ENCODE results near the gene RAB11FIP3. TPM values are rescaled to one million over a fixed set of nuclear protein-coding genes. Genes with fewer than 3 reads are reported as not detected.
"Not testable (repeated sequence)": the region's sequence is repeated elsewhere in the genome, so short reads cannot be mapped to it uniquely, and the experiment has no call there.

RAB11FIP3 gene
- total RNA-seq, 1 donor from 2014 or later: 27.4 TPM

GRCh38 chr16:476039-476438 is 50.6 kb downstream of the RAB11FIP3 start:
- H3K4me1 ChIP-seq: peaks cover 18% of the 10 kb centered on the region
- peaks cover 14% of the 10 kb centered on the region for H3K36me3 ChIP-seq
- H3K9me3 ChIP-seq (replicated peaks): no peaks in the 10 kb centered on the region
- no peak overlapping the region for H3K4me3 ChIP-seq
- intact Hi-C loops (cut with micrococcal nuclease): no loop called here
- H3K27me3 ChIP-seq (ENCODE audit: low read depth): no peaks in the 10 kb centered on the region
- no peak for DNase-seq
- no peak overlapping the region for H3K27ac ChIP-seq (replicated peaks)
- TF ChIP-seq CTCF (IDR thresholded peaks at IDR 0.05; ENCODE audit: borderline replicate concordance): no peak

GRCh38 chr16:477301-478157 is 52.1 kb downstream of the RAB11FIP3 start:
- peaks cover 7% of the 10 kb centered on the region for H3K36me3 ChIP-seq
- no peaks in the 10 kb centered on the region for H3K27me3 ChIP-seq (ENCODE audit: low read depth)
- no peak for TF ChIP-seq CTCF (IDR thresholded peaks at IDR 0.05; ENCODE audit: borderline replicate concordance)
- no peaks in the 10 kb centered on the region for H3K9me3 ChIP-seq (replicated peaks)
- peak; percentile 27 for DNase-seq
- peaks cover 21% of the 10 kb centered on the region for H3K4me1 ChIP-seq
- H3K27ac ChIP-seq (replicated peaks): peak overlapping the region; percentile 78
- intact Hi-C loops (cut with micrococcal nuclease): no loop called here
- H3K4me3 ChIP-seq: peak overlapping the region; percentile 19

- Histone ChIP-seq H3K27ac (replicated peaks) (peak overlapping the region; percentile 78), H3K4me1 (peaks cover 29% of the 10 kb centered on the region), H3K36me3 (peaks cover 15% of the 10 kb centered on the region)
- intact Hi-C loops (cut with micrococcal nuclease); H3K9me3 ChIP-seq (replicated peaks); H3K27me3 ChIP-seq (ENCODE audit: low read depth); H3K4me3 ChIP-seq; DNase-seq: not testable (repeated sequence)
These were observed 52.8 kb downstream of the RAB11FIP3 start for GRCh38 chr16:478287-478686.

- H3K36me3 ChIP-seq: peaks cover 15% of the 10 kb centered on the region
- no peak for TF ChIP-seq CTCF (IDR thresholded peaks at IDR 0.05; ENCODE audit: borderline replicate concordance)
- DNase-seq: no peak
- H3K4me1 ChIP-seq: peaks cover 23% of the 10 kb centered on the region
- H3K4me3 ChIP-seq: no peak overlapping the region
- no peaks in the 10 kb centered on the region for H3K9me3 ChIP-seq (replicated peaks)
- peak overlapping the region; percentile 59 for H3K27ac ChIP-seq (replicated peaks)
- no peaks in the 10 kb centered on the region for H3K27me3 ChIP-seq (ENCODE audit: low read depth)
- intact Hi-C loops (cut with micrococcal nuclease): no loop called here
These were observed 57.2 kb downstream of the RAB11FIP3 start for GRCh38 chr16:482468-483185.

- intact Hi-C loops (cut with micrococcal nuclease): no loop called here
- H3K27ac ChIP-seq (replicated peaks): peak overlapping the region; percentile 59
These were observed 58.1 kb downstream of the RAB11FIP3 start for GRCh38 chr16:483341-484075.

More at GRCh38 chr16:483341-484075, 58.1 kb downstream of the RAB11FIP3 start:
- H3K36me3 ChIP-seq: peaks cover 17% of the 10 kb centered on the region
- TF ChIP-seq CTCF (IDR thresholded peaks at IDR 0.05; ENCODE audit: borderline replicate concordance): no peak
- peaks cover 19% of the 10 kb centered on the region for H3K4me1 ChIP-seq
- H3K4me3 ChIP-seq: no peak overlapping the region
- no peaks in the 10 kb centered on the region for H3K27me3 ChIP-seq (ENCODE audit: low read depth)
- H3K9me3 ChIP-seq (replicated peaks): no peaks in the 10 kb centered on the region
- DNase-seq: no peak
